HG03045 (cell line): Measurements from ENCODE around the gene PTPRT.

Experiments
- ATAC-seq: cut with Tn5 transposase; IDR thresholded peaks from one replicate; pipeline ENCODE4 v1.9.1; 2021; ENCODE audit warnings: mild to moderate bottlenecking, moderate library complexity; ENCODE audit not compliant: unreplicated experiment

Gene PTPRT

GRCh38 chr20:42093542-42094440 lies 1095.9 kb downstream of the PTPRT start:
- ATAC-seq = no peak

GRCh38 chr20:42093041-42093440 lies 1096.7 kb downstream of the PTPRT start:
- ATAC-seq = no peak

GRCh38 chr20:42085366-42085765 lies 1104.3 kb downstream of the PTPRT start:
- no peak for ATAC-seq

GRCh38 chr20:42083280-42083679 lies 1106.4 kb downstream of the PTPRT start:
- no peak for ATAC-seq

- ATAC-seq = no peak
These were observed 1107.1 kb downstream of the PTPRT start for GRCh38 chr20:42082611-42083010.

- ATAC-seq = no peak
These were observed 1108.8 kb downstream of the PTPRT start for GRCh38 chr20:42080956-42081355.

GRCh38 chr20:42074944-42075343 lies 1114.8 kb downstream of the PTPRT start:
- no peak for ATAC-seq

GRCh38 chr20:42067596-42067995 lies 1122.1 kb downstream of the PTPRT start:
- no peak for ATAC-seq

GRCh38 chr20:42067174-42067573 lies 1122.5 kb downstream of the PTPRT start:
- no peak for ATAC-seq

GRCh38 chr20:42063141-42063540 lies 1126.6 kb downstream of the PTPRT start:
- ATAC-seq = no peak

- ATAC-seq = no peak
These were observed 1136.4 kb downstream of the PTPRT start for GRCh38 chr20:42053350-42053749.

- ATAC-seq = no peak
These were observed 1137.8 kb downstream of the PTPRT start for GRCh38 chr20:42051921-42052320.

GRCh38 chr20:42046371-42047085 lies 1143.2 kb downstream of the PTPRT start:
- ATAC-seq = no peak

- ATAC-seq = no peak
These were observed 1145.8 kb downstream of the PTPRT start for GRCh38 chr20:42043921-42044320.

GRCh38 chr20:42041000-42041565 lies 1148.6 kb downstream of the PTPRT start:
- no peak for ATAC-seq

GRCh38 chr20:42027746-42028268 lies 1161.9 kb downstream of the PTPRT start:
- ATAC-seq = no peak

GRCh38 chr20:42026599-42026998 lies 1163.1 kb downstream of the PTPRT start:
- no peak for ATAC-seq

- ATAC-seq = no peak
These were observed 1165.1 kb downstream of the PTPRT start for GRCh38 chr20:42024653-42025052.
